Aorta (tissue), 5 donors: ENCODE data around the gene PCSK6. TPM values are rescaled to one million over a fixed set of nuclear protein-coding genes. Genes with fewer than 3 reads are reported as not detected.

Experiments used
- ATAC-seq: fragments of 200-7000 bp; cut with Tn5 transposase; one replicate; pipeline ENCODE4 v1.9.1; 2022; ENCODE audit warnings: moderate library complexity; ENCODE audit not compliant: low FRiP score
- DNase-seq, 2 donors: peaks; one replicate each; pipeline ENCODE4 v3.0.0-alpha.2; 2020
- H3K27ac ChIP-seq, 2 donors: one replicate each; pipeline ENCODE4 v1.5.1; 2013; ENCODE audit warnings: low read length in 2 of 2, mild to moderate bottlenecking in 2 of 2, moderate library complexity in 2 of 2, control low read depth in 1 of 2, inconsistent platforms in 1 of 2, low read depth in 1 of 2
- H3K27me3 ChIP-seq, 2 donors: one replicate each; pipeline ENCODE4 v1.6.1; 2013; ENCODE audit warnings: control low read depth in 1 of 2, low read length in 1 of 2, mild to moderate bottlenecking in 1 of 2, moderate library complexity in 1 of 2; ENCODE audit not compliant: insufficient read depth in 2 of 2, control insufficient read depth in 1 of 2
- H3K36me3 ChIP-seq, 2 donors: one replicate each; pipeline ENCODE4 v1.6.1; 2013; ENCODE audit warnings: control low read depth in 1 of 2, low read length in 1 of 2, mild to moderate bottlenecking in 1 of 2; ENCODE audit not compliant: insufficient read depth in 2 of 2, control insufficient read depth in 1 of 2
- H3K4me1 ChIP-seq, 2 donors: one replicate each; pipeline ENCODE4 v1.6.1; 2013; ENCODE audit warnings: low read length in 2 of 2, control low read depth in 1 of 2, mild to moderate bottlenecking in 1 of 2, moderate library complexity in 1 of 2; ENCODE audit not compliant: insufficient read depth in 2 of 2, control insufficient read depth in 1 of 2
- H3K4me3 ChIP-seq, 2 donors: one replicate each; pipeline ENCODE4 v1.5.1; 2013; ENCODE audit warnings: low read length in 2 of 2, control low read depth in 1 of 2, mild to moderate bottlenecking in 1 of 2
- H3K9me3 ChIP-seq: one replicate; pipeline ENCODE4 v1.6.1; 2013; ENCODE audit warnings: mild to moderate bottlenecking, low read length; ENCODE audit not compliant: control insufficient read depth
- WGBS, 2 donors: extraction: QIAGEN DNeasy Blood & Tissue Kit; methylation state at CpG; one replicate each; pipeline ENCODE4 v1.1.7; 2013; 5-methylcytosine and 5-hydroxymethylcytosine counted together
- intact Hi-C, 2 donors: fragments of 100-400 bp; cut with DNase I; formaldehyde crosslinking; loops; one replicate each; pipeline versions ENCODE4 v1.14.2 to v1.15.0; 2022
- long read RNA-seq, 2 donors: library from polyadenylated mRNA; unstranded; transcript quantifications; one replicate each; pipeline ENCODE4 v2.0.0, GENCODE V29; 2020 to 2021
- polyA plus RNA-seq, 2 donors: library from polyadenylated mRNA; stranded (reverse); fragments of 200-250 nt; gene quantifications; one replicate each; pipeline ENCODE4 v1.2.3, GENCODE V29; 2013
- total RNA-seq, 2 donors: library from RNA; stranded (reverse); fragmentation: NEBNext Ultra II Directional; extraction: Animal tissue kit (Norgen Biotek cat#: 25700); gene quantifications; one replicate each; pipeline ENCODE4 v1.2.1, GENCODE V29; 2021
- donor health status: healthy with polysubstance abuse.
- donor health status: Bipolar disorder and iron deficiency.
- donor health status: DM: no; HTN: no; CAD: no.
- donor health status: DM: no; HTN: no; CAD: no.
- donor health status: DM: yes; HTN: yes; CAD: no.

The PCSK6 gene
- total RNA-seq (10 to 100 TPM in 1 of 2 donors, 1 to 10 TPM in 1; 5.0 to 11.2 TPM), polyA plus RNA-seq (1 to 10 TPM in 1 of 2 donors, not detected in 1; 1.6 TPM)
- long read RNA-seq, donor 1, partial matches to known transcripts, result 0 of 4 reads
- long read RNA-seq, donor 1, other reads (novel, unspliced or antisense), result 4 of 4 reads
- long read RNA-seq, donor 2, partial matches to known transcripts, result 6 of 9 reads
- long read RNA-seq, donor 2, other reads (novel, unspliced or antisense), result 3 of 9 reads

DNA sequence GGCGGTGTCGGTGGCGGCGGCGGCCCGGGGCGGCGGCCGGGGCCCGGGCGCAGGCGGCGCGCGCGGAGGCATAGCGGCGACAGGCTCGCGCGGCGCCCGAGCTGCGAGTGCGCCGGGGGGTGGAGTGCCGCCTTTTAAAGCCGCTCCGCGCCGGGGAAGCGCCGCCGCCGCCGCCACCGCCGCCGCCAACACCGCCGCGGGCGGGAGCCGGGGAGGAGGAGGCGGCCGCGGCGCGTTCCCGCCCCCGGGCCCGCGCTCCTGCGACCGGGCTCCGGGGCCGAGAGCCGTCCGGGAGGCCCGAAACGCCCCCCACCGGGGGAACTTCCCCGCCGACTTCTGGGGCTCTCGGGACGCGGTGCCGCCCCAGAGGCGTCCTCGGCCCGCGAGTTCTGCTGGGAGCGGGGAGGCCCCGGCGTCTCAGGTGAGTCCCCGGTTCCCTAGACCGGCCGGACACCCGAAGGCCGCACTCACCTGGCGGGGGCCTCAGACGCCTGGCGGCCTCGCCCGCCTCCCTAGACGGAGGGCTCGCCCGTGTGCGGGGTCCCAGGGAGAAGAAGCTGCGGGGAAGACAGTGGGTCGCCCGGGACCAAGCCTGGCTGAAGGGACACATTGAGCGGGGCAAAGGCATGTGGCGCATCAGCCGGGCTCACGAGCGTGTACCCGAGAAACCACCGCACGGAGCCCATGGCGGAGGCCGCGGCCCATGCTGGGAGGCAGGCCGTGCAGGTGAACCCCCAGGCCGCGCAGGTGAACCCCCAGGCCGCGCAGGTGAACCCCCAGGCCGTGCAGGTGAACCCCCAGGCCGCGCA is at the start of gene PCSK6:
PCSK6 (minus strand) TSS at position 109 of the 809 bp plus-strand sequence; CDS start at position 72, 37 bp downstream.
- ATAC-seq (no peak), DNase-seq (no peak)
- peak within 1 kb of the TSS; percentile 35 to 67 for H3K4me3 ChIP-seq
- no peak within 1 kb of the TSS for H3K27ac ChIP-seq
- H3K27me3 ChIP-seq, result no peaks in the 10 kb centered on the region
- H3K36me3 ChIP-seq, result no peaks in the 10 kb centered on the region
- H3K4me1 ChIP-seq, result no peaks in the 10 kb centered on the region
- 22 to 54% methylated on average over 36 to 111 of the region's 111 CpGs for WGBS, 2 donors
- no peaks in the 10 kb centered on the region for H3K9me3 ChIP-seq
- intact Hi-C loops, result no loop called here

DNA sequence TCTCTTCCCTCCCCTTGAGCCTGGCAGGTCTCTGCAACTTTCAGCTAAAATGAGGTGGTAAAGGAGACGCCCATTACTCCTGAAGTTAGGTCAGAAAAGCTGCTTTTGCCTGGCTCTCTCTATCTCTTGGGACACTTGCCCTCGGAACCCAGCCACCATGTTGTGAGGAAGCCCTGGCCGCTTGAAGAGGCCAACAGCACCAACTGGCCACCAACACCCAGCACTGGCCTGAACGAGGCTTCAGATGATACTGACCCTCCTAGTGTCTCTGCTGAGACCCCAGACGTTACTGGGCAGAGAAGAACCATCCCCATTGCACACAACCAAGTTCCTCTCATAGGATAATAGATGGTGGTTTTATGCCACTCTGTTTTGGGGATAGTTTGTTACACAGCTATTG is 49.5 kb upstream of the PCSK6 start:
- Histone ChIP-seq H3K27me3 (no peaks in the 10 kb centered on the region), H3K36me3 (no peaks in the 10 kb centered on the region), H3K9me3 (peaks cover 2% of the 10 kb centered on the region), H3K4me1 (no peaks in the 10 kb centered on the region), H3K4me3 (no peak overlapping the region), H3K27ac (no peak overlapping the region)
- 84 to 86% methylated on average over 5 of the region's 5 CpGs for WGBS, 2 donors
- ATAC-seq, result no peak
- no peak for DNase-seq
- intact Hi-C loops, result no loop called here

DNA sequence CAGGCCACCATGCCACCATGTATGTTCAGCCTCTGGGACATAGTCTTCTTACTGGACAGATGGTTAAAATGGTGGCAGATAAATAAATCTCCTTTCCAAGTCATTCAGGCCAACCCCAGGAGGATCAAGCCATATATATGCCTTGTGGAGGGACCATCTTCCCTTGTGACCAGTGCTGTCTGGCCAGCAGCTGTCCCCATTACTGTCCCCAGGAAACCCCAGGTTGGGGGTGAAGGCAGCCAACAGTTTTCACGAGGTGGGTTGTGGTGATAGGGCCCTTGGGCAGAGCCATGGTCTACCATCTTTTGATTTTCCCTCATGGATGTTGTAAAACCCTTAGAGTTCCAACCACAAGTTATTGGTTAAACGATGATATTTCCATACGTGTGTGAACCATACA is 48.7 kb upstream of the PCSK6 start:
- Histone ChIP-seq H3K4me3 (no peak overlapping the region), H3K9me3 (peaks cover 2% of the 10 kb centered on the region), H3K36me3 (no peaks in the 10 kb centered on the region), H3K27me3 (no peaks in the 10 kb centered on the region), H3K4me1 (no peaks in the 10 kb centered on the region), H3K27ac (no peak overlapping the region)
- 82 to 89% methylated on average over 3 of the region's 3 CpGs for WGBS, 2 donors
- ATAC-seq, result no peak
- intact Hi-C loops, result no loop called here
- DNase-seq, result no peak

DNA sequence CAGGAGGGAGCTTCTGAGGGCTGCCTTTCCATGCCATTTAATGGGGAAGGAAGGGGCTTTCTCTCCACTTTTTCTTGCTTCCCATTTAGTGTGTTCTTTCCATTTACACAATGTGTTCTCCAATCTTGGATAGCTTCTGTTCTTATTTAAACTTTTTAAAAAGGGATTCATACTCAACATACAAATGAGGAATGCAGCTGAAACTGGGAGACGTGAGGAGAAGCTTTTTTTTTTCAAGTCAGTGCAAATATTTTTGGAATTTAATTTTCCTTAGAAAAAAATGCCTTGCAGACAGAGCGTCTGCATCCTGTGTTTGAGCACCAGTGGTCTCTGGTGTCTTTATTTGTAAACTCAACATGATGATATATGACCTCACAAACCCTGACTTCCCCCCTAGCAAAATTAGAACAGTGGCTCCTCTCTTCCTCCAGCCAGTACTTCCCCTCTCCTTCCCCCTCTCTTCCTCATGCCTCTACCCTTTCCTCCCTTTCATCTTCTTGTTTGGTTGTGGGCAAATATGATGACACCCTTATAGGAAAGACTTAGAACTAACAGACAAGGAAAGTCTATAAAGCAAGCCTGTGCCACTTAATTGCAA is 48.1 kb upstream of the PCSK6 start:
- DNase-seq (no peak), ATAC-seq (no peak)
- Histone ChIP-seq H3K4me1 (no peaks in the 10 kb centered on the region), H3K4me3 (no peak overlapping the region), H3K36me3 (no peaks in the 10 kb centered on the region), H3K27me3 (no peaks in the 10 kb centered on the region), H3K9me3 (peaks cover 2% of the 10 kb centered on the region), H3K27ac (no peak overlapping the region)
- WGBS, 2 donors, result 1 to 6% methylated on average over 2 of the region's 2 CpGs
- intact Hi-C loops, result no loop called here

DNA sequence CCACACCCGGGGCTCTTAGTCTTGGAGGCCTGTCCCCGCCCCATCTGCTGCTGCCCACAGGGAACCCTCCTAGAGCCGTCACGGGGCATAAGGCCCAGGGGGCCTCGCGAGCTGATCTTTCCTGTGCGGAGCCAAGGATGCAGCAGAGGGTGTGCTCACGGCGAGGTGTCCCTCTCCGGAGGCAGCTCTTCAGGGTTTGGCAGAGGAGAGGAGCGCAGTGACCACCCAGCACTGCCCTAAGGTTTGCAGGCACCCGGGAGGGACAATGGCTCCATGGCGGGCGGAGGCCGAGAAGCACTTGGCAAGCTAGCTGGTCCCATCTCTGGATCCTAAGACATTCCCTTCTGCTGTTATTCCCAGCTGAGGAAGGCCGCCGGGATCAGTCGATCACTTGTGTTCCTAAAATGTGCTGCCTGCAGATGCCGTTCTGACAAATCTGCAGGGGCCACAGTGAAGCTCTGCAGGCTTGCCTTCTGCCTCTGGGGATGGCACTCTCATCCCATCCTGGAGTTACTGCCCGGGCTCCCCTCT is 47.4 kb upstream of the PCSK6 start:
- DNase-seq, result peak in 1 of 2 donors; percentile 70
- ATAC-seq, result no peak

DNA sequence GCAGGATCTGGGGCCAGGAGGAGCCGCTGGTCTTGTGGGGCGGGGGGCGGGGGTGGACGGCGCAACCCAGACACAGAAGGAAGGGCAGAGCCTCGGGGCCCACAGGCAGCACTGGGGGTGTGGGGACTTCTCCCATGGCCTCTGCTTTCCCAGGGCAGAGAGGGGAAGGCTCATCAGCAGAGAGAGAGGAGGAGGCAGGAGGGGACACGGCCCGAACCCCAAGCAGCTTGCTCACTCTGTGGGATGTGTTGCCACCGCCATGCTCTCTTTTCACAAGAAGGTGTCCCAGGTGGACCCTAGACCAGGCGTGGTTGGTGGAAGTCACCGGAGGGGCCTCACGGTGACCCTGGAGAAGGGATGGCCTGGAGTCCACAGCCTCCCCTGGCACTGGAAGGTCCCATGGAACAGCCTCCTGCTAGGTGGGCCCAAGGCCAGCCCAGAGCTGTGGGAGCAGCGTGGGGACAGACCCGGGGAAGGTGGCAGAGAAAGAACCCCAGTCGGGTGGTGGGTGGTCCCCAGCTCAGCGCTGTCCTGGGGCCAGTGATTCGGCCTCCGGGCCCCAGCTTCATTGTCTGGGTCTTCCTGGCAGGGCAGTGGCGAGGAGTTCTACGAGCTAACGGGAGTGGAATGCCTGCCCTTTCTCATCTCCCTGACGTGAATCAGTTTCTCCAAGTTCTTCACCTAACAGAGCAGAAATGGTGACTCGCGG is 46.8 kb upstream of the PCSK6 start:
- peaks cover 2% of the 10 kb centered on the region for H3K9me3 ChIP-seq
- no peak overlapping the region for H3K27ac ChIP-seq
- H3K27me3 ChIP-seq, result no peaks in the 10 kb centered on the region
- no peak for DNase-seq
- no peak overlapping the region for H3K4me3 ChIP-seq
- no peaks in the 10 kb centered on the region for H3K36me3 ChIP-seq
- 93 to 95% methylated on average over 23 to 24 of the region's 24 CpGs for WGBS, 2 donors
- intact Hi-C loops, result no loop called here
- H3K4me1 ChIP-seq, result no peaks in the 10 kb centered on the region
- ATAC-seq, result no peak

More for the DNA sequence above, 47.4 kb upstream of the PCSK6 start:
- intact Hi-C loops, result no loop called here
- no peaks in the 10 kb centered on the region for H3K36me3 ChIP-seq
- H3K4me3 ChIP-seq, result no peak overlapping the region
- H3K4me1 ChIP-seq, result no peaks in the 10 kb centered on the region
- no peaks in the 10 kb centered on the region for H3K27me3 ChIP-seq
- 83 to 91% methylated on average over 16 to 20 of the region's 20 CpGs for WGBS, 2 donors
- no peak overlapping the region for H3K27ac ChIP-seq
- H3K9me3 ChIP-seq, result peaks cover 2% of the 10 kb centered on the region

DNA sequence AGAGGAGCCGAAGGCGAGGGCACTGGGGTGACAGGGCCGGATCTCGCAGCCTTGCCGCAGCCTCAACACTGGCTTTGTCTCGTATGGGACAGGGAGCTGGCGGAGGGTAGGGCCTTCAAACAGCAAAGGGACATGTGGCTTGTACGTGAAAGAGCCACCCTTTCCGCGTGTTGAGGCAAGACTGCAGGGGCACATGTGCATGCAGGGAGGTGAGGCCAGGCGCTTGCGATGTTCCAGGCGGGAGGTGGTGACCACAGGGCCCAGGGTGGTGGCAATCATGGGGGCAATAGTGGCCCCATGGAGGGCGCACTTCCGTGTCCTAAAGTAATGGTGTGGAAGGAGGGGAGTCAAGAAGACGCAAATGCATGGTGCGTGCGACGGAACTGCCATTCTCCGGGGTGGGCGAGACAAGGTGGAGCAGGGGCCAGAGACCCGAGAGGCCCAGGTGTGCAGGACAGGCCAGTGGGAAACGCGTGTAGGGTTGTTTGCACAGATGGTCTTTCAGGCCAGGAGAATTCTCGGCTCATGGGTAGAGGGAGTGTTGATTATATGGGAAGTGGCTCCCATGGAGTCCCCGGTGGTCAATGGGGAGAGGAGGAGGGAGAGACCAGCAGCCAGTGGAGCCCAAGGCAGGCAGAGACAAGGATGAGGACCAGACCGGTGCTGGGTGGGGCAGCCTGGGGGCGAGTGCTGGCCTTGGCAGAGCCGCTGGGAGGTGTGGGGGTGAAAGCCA is 45.8 kb upstream of the PCSK6 start:
- no peak for DNase-seq
- Histone ChIP-seq H3K9me3 (peaks cover 2% of the 10 kb centered on the region), H3K4me1 (no peaks in the 10 kb centered on the region), H3K27me3 (no peaks in the 10 kb centered on the region), H3K4me3 (no peak overlapping the region), H3K36me3 (no peaks in the 10 kb centered on the region), H3K27ac (no peak overlapping the region)
- no peak for ATAC-seq
- intact Hi-C loops, result no loop called here
- whole genome bisulfite sequencing, 2 donors, result 87 to 89% methylated on average over 29 of the region's 29 CpGs

DNA sequence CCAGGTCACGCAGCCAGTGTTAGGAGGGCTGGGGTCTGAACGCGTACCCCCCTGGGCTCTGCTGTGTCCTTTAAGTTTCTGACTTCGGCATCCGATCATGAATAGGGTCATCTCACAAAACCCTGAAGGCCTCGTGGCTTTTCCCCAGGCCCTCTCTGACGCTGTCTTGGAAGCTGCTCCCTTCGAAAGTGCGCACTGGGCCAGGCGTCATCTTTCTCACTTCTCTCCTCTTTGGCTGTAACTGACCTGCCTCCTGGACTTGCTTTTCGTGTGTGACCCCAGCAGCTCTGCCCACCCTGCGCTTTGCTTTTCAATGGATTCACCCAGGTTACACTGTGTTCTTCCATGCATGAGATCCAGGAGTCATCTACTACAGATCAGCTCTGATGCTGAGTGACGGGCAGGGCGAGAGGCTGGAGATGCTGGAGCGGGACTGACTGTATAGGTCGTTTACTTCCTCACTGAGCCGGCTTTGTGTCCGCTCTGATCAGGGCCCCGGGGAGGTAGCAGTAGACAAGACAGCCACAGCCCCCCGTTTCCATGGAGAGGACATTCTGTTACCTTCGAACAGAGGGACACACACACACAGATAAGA is 45.0 kb upstream of the PCSK6 start:
- intact Hi-C loops, result no loop called here
- H3K4me3 ChIP-seq, result no peak overlapping the region
- DNase-seq (no peak), ATAC-seq (no peak)
- no peaks in the 10 kb centered on the region for H3K4me1 ChIP-seq
- peaks cover 2% of the 10 kb centered on the region for H3K9me3 ChIP-seq
- H3K27me3 ChIP-seq, result no peaks in the 10 kb centered on the region
- no peak overlapping the region for H3K27ac ChIP-seq
- H3K36me3 ChIP-seq, result no peaks in the 10 kb centered on the region
- 69 to 73% methylated on average over 21 of the region's 21 CpGs for WGBS, 2 donors
